Left ventricle myocardium inferior (tissue), 1 donor: Measurements from ENCODE around the gene SLC15A1. TPM values are rescaled to one million over a fixed set of nuclear protein-coding genes. Genes with fewer than 3 reads are reported as not detected.

Experiments
- DNase-seq: peaks from one replicate; pipeline ENCODE4 v3.0.0-alpha.2; 2020
- H3K27ac ChIP-seq: fragments of 200-600 bp; replicated peaks from 2 replicates; pipeline ENCODE4 v1.8.0; 2021
- H3K27me3 ChIP-seq: fragments of 200-600 bp; 2 replicates; pipeline ENCODE4 v1.8.0; 2021; ENCODE audit warnings: low read depth
- H3K36me3 ChIP-seq: fragments of 200-600 bp; 2 replicates; pipeline ENCODE4 v1.8.0; 2021
- H3K4me1 ChIP-seq: fragments of 200-600 bp; 2 replicates; pipeline ENCODE4 v1.8.0; 2021
- H3K4me3 ChIP-seq: fragments of 200-600 bp; 2 replicates; pipeline ENCODE4 v1.8.0; 2021; ENCODE audit warnings: mild to moderate bottlenecking, moderate library complexity
- H3K9me3 ChIP-seq: fragments of 200-600 bp; replicated peaks from 2 replicates; pipeline ENCODE4 v1.8.0; 2021
- intact Hi-C: fragments of 100-400 bp; cut with micrococcal nuclease; formaldehyde crosslinking; loops from one replicate; pipeline ENCODE4 v1.11.0; 2022
- total RNA-seq: library from RNA; stranded (reverse); fragmentation: NEBNext Ultra II Directional; extraction: Animal tissue kit (Norgen Biotek cat#: 25700); gene quantifications from one replicate; pipeline ENCODE4 v1.2.1, GENCODE V29; 2021
- TF ChIP-seq, protein P1 (sequence below): fragments of 200-600 bp; IDR thresholded peaks from 2 replicates; pipeline ENCODE4 v1.8.0; 2021; ENCODE audit warnings: antibody characterized with exemption, mild to moderate bottlenecking, borderline replicate concordance
- donor health status: DM: no; HTN: yes; CAD: no; lungs with severe emphysema.

The SLC15A1 gene
- total RNA-seq, 1 donor from 2014 or later, result not detected

DNA sequence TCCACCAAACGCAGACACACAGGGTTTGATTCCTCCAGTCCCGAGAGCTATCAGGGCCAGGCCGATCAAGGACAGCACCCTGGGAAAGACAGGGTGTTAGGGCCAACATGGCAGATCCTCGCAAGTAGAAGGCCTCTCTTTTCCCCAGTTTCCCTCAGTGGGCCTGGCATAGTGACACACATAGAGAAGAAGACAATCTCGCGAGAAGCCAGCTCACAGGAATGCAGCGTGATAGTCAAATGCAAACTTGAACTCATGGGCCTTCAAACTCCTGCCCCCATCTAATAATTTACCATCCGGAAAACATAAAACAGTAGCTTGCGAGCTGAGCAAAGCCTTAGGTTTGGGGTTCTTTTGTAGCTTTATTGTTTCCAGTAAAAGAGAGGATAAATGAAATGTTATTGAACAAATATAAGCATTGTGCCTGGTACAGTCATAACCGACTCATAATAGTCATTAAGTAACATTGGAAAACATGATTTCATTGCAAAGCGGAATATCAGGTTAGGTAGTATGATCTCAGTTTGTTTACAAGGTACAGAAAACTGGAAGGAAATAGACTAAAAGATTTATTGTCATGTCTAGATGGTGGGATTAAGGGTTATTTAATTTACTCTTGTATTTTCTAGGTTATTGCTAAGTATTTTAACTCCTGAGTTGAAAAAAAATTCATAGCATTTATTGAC lies 30.5 kb downstream of the SLC15A1 start:
- H3K4me3 ChIP-seq, result no peak overlapping the region
- peaks cover 5% of the 10 kb centered on the region for H3K27me3 ChIP-seq
- no peaks in the 10 kb centered on the region for H3K4me1 ChIP-seq
- intact Hi-C loops, result no loop called here
- TF ChIP-seq, protein P1, sequence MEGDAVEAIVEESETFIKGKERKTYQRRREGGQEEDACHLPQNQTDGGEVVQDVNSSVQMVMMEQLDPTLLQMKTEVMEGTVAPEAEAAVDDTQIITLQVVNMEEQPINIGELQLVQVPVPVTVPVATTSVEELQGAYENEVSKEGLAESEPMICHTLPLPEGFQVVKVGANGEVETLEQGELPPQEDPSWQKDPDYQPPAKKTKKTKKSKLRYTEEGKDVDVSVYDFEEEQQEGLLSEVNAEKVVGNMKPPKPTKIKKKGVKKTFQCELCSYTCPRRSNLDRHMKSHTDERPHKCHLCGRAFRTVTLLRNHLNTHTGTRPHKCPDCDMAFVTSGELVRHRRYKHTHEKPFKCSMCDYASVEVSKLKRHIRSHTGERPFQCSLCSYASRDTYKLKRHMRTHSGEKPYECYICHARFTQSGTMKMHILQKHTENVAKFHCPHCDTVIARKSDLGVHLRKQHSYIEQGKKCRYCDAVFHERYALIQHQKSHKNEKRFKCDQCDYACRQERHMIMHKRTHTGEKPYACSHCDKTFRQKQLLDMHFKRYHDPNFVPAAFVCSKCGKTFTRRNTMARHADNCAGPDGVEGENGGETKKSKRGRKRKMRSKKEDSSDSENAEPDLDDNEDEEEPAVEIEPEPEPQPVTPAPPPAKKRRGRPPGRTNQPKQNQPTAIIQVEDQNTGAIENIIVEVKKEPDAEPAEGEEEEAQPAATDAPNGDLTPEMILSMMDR, result no peak
- no peak overlapping the region for H3K27ac ChIP-seq
- no peaks in the 10 kb centered on the region for H3K36me3 ChIP-seq
- no peak for DNase-seq
- no peaks in the 10 kb centered on the region for H3K9me3 ChIP-seq

DNA sequence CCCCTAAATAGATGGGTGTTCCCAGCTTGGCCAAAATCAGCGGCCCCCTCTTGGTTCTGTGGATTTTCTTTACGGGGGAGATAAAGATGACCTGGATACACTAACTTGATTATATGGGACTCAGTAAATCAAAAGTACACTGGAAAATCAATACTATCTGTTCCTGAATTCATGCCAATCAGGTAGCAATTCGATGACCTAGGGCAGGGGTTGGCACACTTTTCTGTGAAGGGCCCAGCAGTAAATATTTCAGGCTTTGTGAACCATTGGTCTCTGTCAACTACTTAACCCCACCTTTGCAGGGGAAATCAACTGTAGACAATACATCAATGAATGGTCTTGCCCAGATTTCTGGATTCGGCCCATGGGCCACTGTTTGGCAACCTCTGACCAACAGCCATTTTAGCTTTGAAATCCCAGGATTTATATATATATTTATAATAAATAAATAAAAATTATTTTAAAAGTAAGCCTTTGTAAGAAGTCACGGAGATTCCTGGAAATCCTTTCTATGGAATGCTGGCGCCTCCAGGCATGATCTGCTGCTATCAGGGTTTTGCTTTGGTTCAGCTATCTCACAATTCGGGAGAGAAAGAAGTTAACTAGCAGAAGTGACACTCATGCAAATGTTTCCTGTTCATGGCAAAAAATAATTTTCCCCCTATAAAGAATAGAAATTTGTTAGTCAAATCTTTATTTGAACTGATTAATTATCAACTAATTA lies 32.8 kb downstream of the SLC15A1 start:
- TF ChIP-seq, protein P1, result no peak
- intact Hi-C loops, result no loop called here
- DNase-seq, result no peak
- Histone ChIP-seq H3K27ac (no peak overlapping the region), H3K4me3 (no peak overlapping the region), H3K36me3 (no peaks in the 10 kb centered on the region), H3K27me3 (peaks cover 3% of the 10 kb centered on the region), H3K4me1 (no peaks in the 10 kb centered on the region), H3K9me3 (no peaks in the 10 kb centered on the region)

DNA sequence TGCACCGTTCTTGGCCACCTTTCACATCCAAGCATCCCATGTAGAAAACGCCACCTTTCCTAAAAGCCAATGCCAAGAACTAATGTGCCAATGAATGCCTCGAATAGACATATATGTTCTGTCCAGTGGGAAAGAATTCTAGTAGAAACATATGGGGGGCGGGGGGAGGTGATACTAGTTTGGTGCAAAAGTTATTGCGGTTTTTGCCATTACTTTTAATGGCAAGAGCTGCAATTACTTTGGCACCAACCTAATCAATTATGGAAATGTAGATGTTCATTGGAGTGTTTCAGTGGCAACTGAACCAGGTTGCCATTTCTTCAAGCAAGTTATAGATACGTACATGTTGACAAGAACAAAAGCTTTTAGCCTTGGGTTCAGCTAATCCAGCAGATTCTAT lies 34.6 kb downstream of the SLC15A1 start:
- intact Hi-C loops, result no loop called here

DNA sequence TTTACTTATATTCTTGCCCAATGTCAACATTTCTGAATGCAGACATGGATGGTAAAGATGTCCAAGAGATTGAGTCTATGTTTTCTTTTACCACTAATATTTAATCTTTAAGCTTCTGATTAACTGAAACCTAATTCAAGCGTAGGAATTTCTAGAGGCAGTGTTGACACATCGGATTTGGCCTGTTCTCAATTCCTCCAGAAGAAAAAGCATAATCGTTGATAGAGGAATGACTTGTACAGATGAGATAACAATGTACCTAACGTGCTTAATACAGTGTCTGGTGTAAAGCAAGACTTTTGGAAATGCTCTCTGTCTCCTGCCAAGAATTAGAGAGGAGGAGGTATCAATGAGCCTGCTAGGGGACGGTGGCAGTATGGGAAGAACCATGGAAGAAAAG lies 35.2 kb downstream of the SLC15A1 start:
- intact Hi-C loops, result no loop called here
- no peaks in the 10 kb centered on the region for H3K27me3 ChIP-seq
- TF ChIP-seq, protein P1, result no peak
- H3K27ac ChIP-seq, result no peak overlapping the region
- no peak for DNase-seq
- H3K4me1 ChIP-seq, result no peaks in the 10 kb centered on the region
- H3K36me3 ChIP-seq, result no peaks in the 10 kb centered on the region
- no peak overlapping the region for H3K4me3 ChIP-seq
- H3K9me3 ChIP-seq, result no peaks in the 10 kb centered on the region

More for the DNA sequence above, 34.6 kb downstream of the SLC15A1 start:
- TF ChIP-seq, protein P1, result no peak
- no peak for DNase-seq
- Histone ChIP-seq H3K4me3 (no peak overlapping the region), H3K27ac (no peak overlapping the region), H3K9me3 (no peaks in the 10 kb centered on the region), H3K36me3 (no peaks in the 10 kb centered on the region), H3K4me1 (no peaks in the 10 kb centered on the region), H3K27me3 (no peaks in the 10 kb centered on the region)

DNA sequence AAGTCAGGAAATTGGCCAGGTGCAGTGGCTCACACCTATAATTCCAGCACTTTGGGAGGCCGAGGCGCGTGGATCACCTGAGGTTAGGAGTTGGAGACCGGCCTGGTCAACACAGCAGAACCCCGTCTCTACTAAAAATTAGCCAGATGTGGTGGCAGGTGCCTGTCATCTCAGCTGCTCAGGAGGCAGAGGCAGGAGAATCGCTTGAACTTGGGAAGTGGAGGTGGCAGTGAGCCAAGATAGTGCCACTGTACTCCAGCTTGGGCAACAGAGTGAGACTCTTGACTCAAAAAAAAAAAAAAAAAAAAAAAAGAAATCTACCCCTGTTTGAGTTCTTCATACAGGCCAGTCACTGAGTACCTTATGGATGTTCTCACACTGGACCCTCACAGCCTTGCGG lies 42.0 kb downstream of the SLC15A1 start:
- no peak for DNase-seq
- Histone ChIP-seq H3K4me3 (no peak overlapping the region), H3K27me3 (peaks cover 19% of the 10 kb centered on the region), H3K36me3 (no peaks in the 10 kb centered on the region), H3K4me1 (no peaks in the 10 kb centered on the region), H3K27ac (no peak overlapping the region), H3K9me3 (no peaks in the 10 kb centered on the region)
- intact Hi-C loops, result no loop called here
- TF ChIP-seq, protein P1, result no peak
